Spleen (tissue), 11 donors: Measurements from ENCODE around the gene FCN3. TPM values are rescaled to one million over a fixed set of nuclear protein-coding genes. Genes with fewer than 3 reads are reported as not detected.
A peak's percentile ranks its signal among the peaks of the same experiment; 100 is the strongest.

Experiments used
- DNase-seq: peaks from one replicate; pipeline ENCODE4 v3.0.0-alpha.2; 2020
- H3K27ac ChIP-seq, 8 donors: fragments of 200-600 bp; sonication (generic) in 7 of 8; 1 replicate in 4 of 8; 2 replicates in 4 of 8; pipeline versions ENCODE4 v1.5.0 to v1.8.0; 2016 to 2021; ENCODE audit warnings: inconsistent platforms in 4 of 8, mild to moderate bottlenecking in 4 of 8, moderate library complexity in 1 of 8
- H3K27me3 ChIP-seq, 7 donors: fragments of 200-600 bp; sonication (generic) in 6 of 7; replicated peaks in 1 of 7; 1 replicate in 4 of 7; 2 replicates in 3 of 7; pipeline versions ENCODE4 v1.5.0 to v1.8.0; 2016 to 2021; ENCODE audit warnings: inconsistent platforms in 3 of 7, mild to moderate bottlenecking in 1 of 7
- H3K36me3 ChIP-seq, 6 donors: fragments of 200-600 bp; sonication (generic) in 5 of 6; 1 replicate in 4 of 6; 2 replicates in 2 of 6; pipeline versions ENCODE4 v1.5.0 to v1.8.0; 2016 to 2021; ENCODE audit warnings: inconsistent platforms in 2 of 6
- H3K4me1 ChIP-seq, 6 donors: fragments of 200-600 bp; sonication (generic) in 5 of 6; 1 replicate in 3 of 6; 2 replicates in 3 of 6; pipeline versions ENCODE4 v1.5.0 to v1.8.0; 2016 to 2021; ENCODE audit warnings: inconsistent platforms in 3 of 6
- H3K4me3 ChIP-seq, 8 donors: fragments of 200-600 bp; sonication (generic) in 7 of 8; 1 replicate in 4 of 8; 2 replicates in 4 of 8; pipeline versions ENCODE4 v1.5.0 to v1.8.0; 2016 to 2021; ENCODE audit warnings: inconsistent platforms in 4 of 8, mild to moderate bottlenecking in 4 of 8, moderate library complexity in 2 of 8
- H3K9me3 ChIP-seq, 8 donors: fragments of 200-600 bp; sonication (generic) in 7 of 8; 1 replicate in 4 of 8; 2 replicates in 4 of 8; pipeline versions ENCODE4 v1.5.0 to v1.8.0; 2016 to 2021; ENCODE audit warnings: inconsistent platforms in 4 of 8
- CTCF ChIP-seq, 11 experiments: fragments of 200-600 bp in 7 of 11; fragments of 450-650 bp in 4 of 11; sonication (generic) in 4 of 11; IDR thresholded peaks in 8 of 11; conservative IDR thresholded peaks in 3 of 11; 1 replicate in 7 of 11; 2 replicates in 4 of 11; pipeline versions ENCODE4 v1.4.0 to v1.8.0; 2016 to 2021; ENCODE audit warnings: antibody characterized with exemption in 11 of 11, inconsistent platforms in 4 of 11, mild to moderate bottlenecking in 1 of 11
- POLR2A ChIP-seq, 3 donors: fragments of 450-650 bp; IDR thresholded peaks; one replicate each; pipeline ENCODE4 v1.5.1; 2017; ENCODE audit warnings: antibody characterized with exemption in 3 of 3, mild to moderate bottlenecking in 1 of 3
- POLR2AphosphoS5 ChIP-seq, 3 donors: sonication (generic); formaldehyde crosslinking; IDR thresholded peaks; one replicate each; pipeline ENCODE4 v1.5.1; 2017; ENCODE audit warnings: antibody characterized with exemption in 3 of 3
- WGBS, 5 donors: extraction: QIAGEN DNeasy Blood & Tissue Kit in 3 of 5; methylation state at CpG; one replicate each; pipeline versions ENCODE4 v1.1.5 to v1.1.7; 2013 to 2018; 5-methylcytosine and 5-hydroxymethylcytosine counted together
- intact Hi-C: fragments of 100-400 bp; cut with DNase I; formaldehyde crosslinking; loops from one replicate; pipeline ENCODE4 v1.15.0; 2023; ENCODE audit warnings: low total_unique reads
- polyA plus RNA-seq, 3 donors: library from polyadenylated mRNA; stranded (reverse); fragments of 200-250 nt; gene quantifications; one replicate each; pipeline ENCODE4 v1.2.1, GENCODE V29; 2013
- total RNA-seq, 7 donors: library from RNA; depleted of rRNA in 3 of 7; stranded (reverse); fragments of >200 nt in 3 of 7; fragmentation: NEBNext Ultra II Directional in 4 of 7; extraction: Animal tissue kit (Norgen Biotek cat#: 25700) in 4 of 7; gene quantifications; one replicate each; pipeline versions ENCODE4 v1.1.0 to v1.2.1, GENCODE V29; 2016 to 2021
- donor health status: healthy with polysubstance abuse.
- donor health status: DM: no; HTN: no; CAD: no; lungs with moderate emphysema.
- donor health status: DM: no; HTN: no; CAD: no.
- donor health status: Bipolar disorder and iron deficiency.
- donor health status: healthy.
- donor health status: DM: no; HTN: no; CAD: no.
- donor health status: DM: yes; HTN: yes; CAD: no.

The FCN3 gene
- total and polyA plus RNA-seq, 10 donors: 3.7 to 21.7 (median 9.2) TPM

DNA sequence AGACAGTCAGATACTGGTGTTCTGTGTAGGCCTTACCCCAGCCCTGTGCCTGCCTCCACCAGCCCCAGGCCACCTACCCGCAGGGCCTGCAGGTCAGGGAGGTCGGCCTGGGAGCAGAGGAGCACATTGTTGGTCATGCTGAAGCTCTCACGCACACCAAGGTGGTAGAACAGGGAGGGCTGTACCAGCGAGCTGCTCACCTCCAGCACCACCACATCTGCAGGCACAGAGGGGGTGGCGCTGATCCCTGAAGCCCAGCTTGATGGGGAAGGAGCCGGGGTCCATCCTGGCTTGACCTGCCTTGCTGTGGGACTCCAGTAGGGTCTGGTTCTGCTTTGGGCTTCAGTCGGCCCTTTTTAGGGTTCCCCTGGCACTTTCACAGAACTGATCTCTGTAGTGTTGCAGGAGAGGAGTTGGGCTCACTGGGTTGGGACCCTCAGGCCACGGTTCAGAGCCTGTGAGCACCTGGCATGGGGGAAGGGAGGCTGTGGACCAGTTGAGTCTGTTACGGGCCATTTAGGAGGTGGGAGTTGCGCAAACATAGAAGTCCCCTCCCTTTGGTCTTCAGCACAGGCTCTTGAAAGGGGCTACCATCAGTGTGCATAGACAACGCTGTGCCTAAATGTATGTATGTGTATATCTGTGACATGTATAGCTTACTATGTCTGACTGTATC is 9.8 kb downstream of the FCN3 start:
- TF ChIP-seq POLR2A (IDR thresholded peaks at IDR 0.05) (no peak), POLR2AphosphoS5 (IDR thresholded peaks at IDR 0.05) (no peak), CTCF (IDR thresholded peaks at IDR 0.05 in 8 of 11, conservative IDR thresholded peaks at IDR 0.05 in 3 of 11) (no peak)
- Histone ChIP-seq H3K9me3 (no peaks in the 10 kb centered on the region), H3K27me3 (peaks cover 0 to 4% (median 0%) of the 10 kb centered on the region in 7 donors), H3K4me1 (peaks cover 23 to 74% (median 58%) of the 10 kb centered on the region in 6 donors), H3K4me3 (peak overlapping the region in 6 of 8 donors; percentile 60 to 89 (median 70)), H3K36me3 (peaks cover 0 to 48% (median 7%) of the 10 kb centered on the region in 6 donors), H3K27ac (peak overlapping the region in 7 of 8 donors; percentile 88 to 95 (median 91))
- intact Hi-C loops: no loop called here
- no peak for DNase-seq
- WGBS, 5 donors: 54 to 80% (median 72%) methylated on average over 6 to 11 of the region's 11 CpGs

DNA sequence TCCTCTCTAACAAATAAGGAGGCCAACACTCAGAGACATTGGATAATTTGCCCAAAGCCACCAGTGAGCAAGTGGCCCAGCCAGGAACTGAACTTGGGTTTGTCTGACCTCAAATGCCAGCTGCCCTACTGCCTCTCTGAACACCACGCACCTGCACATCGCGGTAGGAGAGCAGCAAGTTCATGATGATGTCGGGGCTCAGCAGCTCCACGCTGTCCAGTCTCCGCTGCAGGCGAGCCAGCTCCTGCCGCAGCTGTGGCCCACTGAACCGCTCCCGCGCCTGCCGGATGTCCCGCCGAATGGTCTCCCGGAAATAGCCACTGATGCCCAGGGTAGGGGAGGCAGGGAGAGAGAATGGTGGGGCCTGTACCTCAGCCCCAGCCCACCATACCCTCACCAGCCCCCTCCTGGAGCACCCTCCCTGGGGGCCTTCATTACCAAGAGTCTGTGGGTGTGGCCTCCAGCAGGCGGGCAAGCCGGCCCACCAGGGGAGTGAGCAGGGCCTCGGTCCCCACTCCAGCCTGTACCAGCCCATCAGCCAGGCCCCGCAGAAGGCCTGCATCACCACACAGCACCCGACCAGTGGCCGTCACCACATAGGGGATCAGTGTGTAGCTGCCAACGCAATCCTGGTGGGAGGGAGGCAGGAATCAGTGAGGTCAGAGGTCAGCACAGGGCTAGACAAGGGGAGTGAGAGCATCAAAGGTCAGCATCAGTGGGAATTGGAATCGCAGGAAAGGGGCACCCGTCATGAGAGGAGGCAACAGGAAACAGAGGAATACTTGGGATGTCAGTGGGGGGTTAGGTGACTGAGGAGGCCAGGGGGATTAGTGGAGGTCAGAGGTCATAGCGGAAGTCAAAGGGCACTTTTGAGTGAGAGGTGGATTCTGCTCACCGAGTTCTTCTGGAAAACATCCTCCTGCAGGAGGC is 10.6 kb downstream of the FCN3 start:
- Histone ChIP-seq H3K36me3 (peaks cover 0 to 56% (median 11%) of the 10 kb centered on the region in 6 donors), H3K27ac (peak overlapping the region in 3 of 8 donors; percentile 91 to 92 (median 91)), H3K9me3 (no peaks in the 10 kb centered on the region), H3K4me3 (no peak overlapping the region), H3K4me1 (peaks cover 26 to 74% (median 56%) of the 10 kb centered on the region in 6 donors), H3K27me3 (peaks cover 0 to 4% (median 0%) of the 10 kb centered on the region in 7 donors)
- WGBS, 5 donors: 89 to 93% (median 92%) methylated on average over 12 to 26 of the region's 26 CpGs
- TF ChIP-seq POLR2AphosphoS5 (IDR thresholded peaks at IDR 0.05) (no peak), POLR2A (IDR thresholded peaks at IDR 0.05) (no peak), CTCF (IDR thresholded peaks at IDR 0.05 in 8 of 11, conservative IDR thresholded peaks at IDR 0.05 in 3 of 11) (no peak)
- intact Hi-C loops: no loop called here
- DNase-seq: no peak

DNA sequence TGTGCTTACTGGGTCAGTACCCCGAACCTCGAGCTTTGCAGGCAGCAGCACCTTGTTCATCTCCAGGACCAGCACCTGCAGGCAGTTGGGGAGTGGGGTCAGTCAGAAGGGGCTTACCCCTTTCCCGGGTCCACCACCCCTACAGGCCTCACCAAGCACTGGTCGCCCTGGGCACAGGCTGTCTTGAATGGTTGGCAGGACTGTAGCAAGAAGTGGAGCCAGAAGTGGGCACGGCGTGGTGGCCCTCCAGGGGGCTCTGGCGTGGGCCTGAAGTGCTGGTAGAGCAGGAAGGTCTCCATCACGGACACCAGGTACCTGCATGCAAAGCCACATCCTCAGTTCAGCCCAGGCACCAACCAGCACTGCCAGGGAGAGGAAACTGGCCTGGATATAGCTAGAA is 13.1 kb downstream of the FCN3 start:
- TF ChIP-seq POLR2A (IDR thresholded peaks at IDR 0.05): no peak
- TF ChIP-seq CTCF (IDR thresholded peaks at IDR 0.05 in 8 of 11, conservative IDR thresholded peaks at IDR 0.05 in 3 of 11): no peak
- TF ChIP-seq POLR2AphosphoS5 (IDR thresholded peaks at IDR 0.05): no peak
- Histone ChIP-seq H3K27me3 (peaks cover 0 to 4% (median 0%) of the 10 kb centered on the region in 7 donors), H3K36me3 (peaks cover 0 to 80% (median 14%) of the 10 kb centered on the region in 6 donors), H3K4me1 (peaks cover 29 to 69% (median 51%) of the 10 kb centered on the region in 6 donors), H3K27ac (no peak overlapping the region), H3K9me3 (no peaks in the 10 kb centered on the region), H3K4me3 (no peak overlapping the region)
- 81 to 96% (median 90%) methylated on average over 7 to 8 of the region's 8 CpGs for WGBS, 5 donors
- intact Hi-C loops: no loop called here
- DNase-seq: no peak
